Stimulated activated memory B cell treated with anti-CD40 and anti-IgM and Interleukin-4, amounts not matched to agents 10 μg/mL and 1 μg/mL and 100 μg/mL, for 72 hours (primary cell): Measurements from ENCODE around the gene DPP6.
"Not testable (repeated sequence)": the region's sequence is repeated elsewhere in the genome, so short reads cannot be mapped to it uniquely, and the experiment has no call there.

Source experiments
- ATAC-seq: fragments of 150-1000 bp; cut with Tn5 transposase; 2 replicates; pipeline ENCODE4 v1.10.0; 2021
- H3K27ac Mint-ChIP-seq: one replicate; pipeline ENCODE4 v1.8.0; 2022; ENCODE audit warnings: mild to moderate bottlenecking, mixed read lengths
- H3K27me3 Mint-ChIP-seq: one replicate; pipeline ENCODE4 v1.8.0; 2022; ENCODE audit warnings: mixed read lengths
- H3K36me3 Mint-ChIP-seq: one replicate; pipeline ENCODE4 v1.8.0; 2022; ENCODE audit warnings: mixed read lengths
- H3K4me1 Mint-ChIP-seq: one replicate; pipeline ENCODE4 v1.8.0; 2022; ENCODE audit warnings: mixed read lengths
- H3K4me3 Mint-ChIP-seq: one replicate; pipeline ENCODE4 v1.8.0; 2022; ENCODE audit warnings: mild to moderate bottlenecking, moderate library complexity, mixed read lengths
- H3K9me3 Mint-ChIP-seq: one replicate; pipeline ENCODE4 v1.8.0; 2022; ENCODE audit warnings: mixed read lengths

The DPP6 gene

GRCh38 chr7:154054664-154055063 is 2.5 kb downstream of the DPP6 start:
- H3K9me3 Mint-ChIP-seq, H3K4me1 Mint-ChIP-seq, H3K27ac Mint-ChIP-seq, H3K4me3 Mint-ChIP-seq, ATAC-seq, H3K36me3 Mint-ChIP-seq: not testable (repeated sequence)
- peaks cover 18% of the 10 kb centered on the region for H3K27me3 Mint-ChIP-seq

GRCh38 chr7:154055491-154056106 is 3.4 kb downstream of the DPP6 start:
- not testable (repeated sequence) for H3K36me3 Mint-ChIP-seq, H3K27ac Mint-ChIP-seq, ATAC-seq, H3K4me3 Mint-ChIP-seq, H3K4me1 Mint-ChIP-seq, H3K9me3 Mint-ChIP-seq
- peaks cover 18% of the 10 kb centered on the region for H3K27me3 Mint-ChIP-seq

DNA sequence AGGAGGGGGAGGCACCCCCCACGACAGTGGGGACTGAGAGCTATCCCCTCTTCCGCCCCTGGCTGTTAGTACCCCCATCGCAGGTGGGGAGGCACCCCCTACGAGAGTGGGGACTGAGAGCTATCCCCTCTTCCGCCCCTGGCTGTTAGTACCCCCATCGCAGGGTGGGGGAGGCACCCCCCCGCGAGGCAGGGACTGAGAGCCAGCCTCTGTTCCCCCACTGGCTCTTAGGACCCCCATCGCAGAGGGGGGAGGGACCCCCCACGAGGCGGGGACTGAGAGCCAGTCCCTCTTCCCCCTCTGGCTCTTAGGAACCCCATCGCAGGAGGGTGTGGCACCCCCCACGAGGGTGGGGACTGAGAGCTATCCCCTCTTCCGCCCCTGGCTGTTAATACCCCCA is 6.6 kb downstream of the DPP6 start:
- H3K27ac Mint-ChIP-seq, H3K27me3 Mint-ChIP-seq, H3K9me3 Mint-ChIP-seq, H3K4me3 Mint-ChIP-seq, H3K36me3 Mint-ChIP-seq, ATAC-seq, H3K4me1 Mint-ChIP-seq: not testable (repeated sequence)

- not testable (repeated sequence) for H3K9me3 Mint-ChIP-seq, H3K27me3 Mint-ChIP-seq, H3K27ac Mint-ChIP-seq, ATAC-seq, H3K36me3 Mint-ChIP-seq, H3K4me3 Mint-ChIP-seq, H3K4me1 Mint-ChIP-seq
Measured at GRCh38 chr7:154060551-154060950, 8.4 kb downstream of the DPP6 start.

GRCh38 chr7:154071833-154072232 is 19.6 kb downstream of the DPP6 start:
- not testable (repeated sequence) for H3K36me3 Mint-ChIP-seq, H3K4me1 Mint-ChIP-seq, H3K27ac Mint-ChIP-seq, H3K4me3 Mint-ChIP-seq, ATAC-seq, H3K9me3 Mint-ChIP-seq, H3K27me3 Mint-ChIP-seq

GRCh38 chr7:154072395-154073181 is 20.4 kb downstream of the DPP6 start:
- not testable (repeated sequence) for H3K36me3 Mint-ChIP-seq, H3K27ac Mint-ChIP-seq, H3K4me3 Mint-ChIP-seq

DNA sequence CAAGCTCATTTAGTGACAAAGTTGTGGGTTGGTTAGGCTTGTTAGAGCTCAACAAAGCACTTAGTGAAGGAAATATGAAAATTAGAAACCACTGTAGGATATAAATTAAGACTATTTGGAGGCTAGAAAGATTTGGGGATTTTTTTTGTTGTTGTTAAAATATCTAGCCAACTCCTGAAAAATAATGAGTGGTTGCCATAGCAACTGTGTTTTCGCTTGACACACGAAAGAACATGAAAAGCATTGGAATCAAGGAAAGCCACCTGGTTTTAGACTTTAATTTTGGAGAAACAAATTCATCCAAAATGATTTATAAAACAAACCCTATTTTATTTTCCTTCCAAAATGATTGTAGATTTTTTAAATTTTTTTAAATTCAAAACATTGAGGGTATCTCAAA is 26.3 kb downstream of the DPP6 start:
- not testable (repeated sequence) for H3K4me1 Mint-ChIP-seq, H3K9me3 Mint-ChIP-seq, H3K27me3 Mint-ChIP-seq, ATAC-seq, H3K4me3 Mint-ChIP-seq, H3K36me3 Mint-ChIP-seq, H3K27ac Mint-ChIP-seq

More at GRCh38 chr7:154072395-154073181, 20.4 kb downstream of the DPP6 start:
- not testable (repeated sequence) for ATAC-seq, H3K9me3 Mint-ChIP-seq, H3K4me1 Mint-ChIP-seq, H3K27me3 Mint-ChIP-seq

DNA sequence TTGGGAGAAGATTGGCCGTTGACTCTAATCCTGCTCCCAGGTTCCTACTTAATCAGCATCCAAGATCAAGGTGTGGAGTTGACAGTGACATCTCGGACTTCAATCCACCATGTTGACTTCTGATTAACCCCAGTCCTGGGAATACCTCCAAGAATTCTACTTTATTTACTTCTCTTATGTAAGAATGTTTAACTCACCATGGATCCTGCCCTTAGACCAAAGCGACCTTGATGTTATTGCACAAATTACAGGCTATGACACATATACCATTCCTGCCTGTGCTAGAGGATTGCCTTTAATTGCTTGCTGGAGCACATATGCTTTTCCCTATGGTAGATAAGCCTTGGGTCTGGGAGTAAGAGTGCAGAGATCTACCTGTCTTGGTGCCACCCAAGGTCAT is 28.1 kb downstream of the DPP6 start:
- not testable (repeated sequence) for H3K9me3 Mint-ChIP-seq, H3K4me1 Mint-ChIP-seq, H3K27me3 Mint-ChIP-seq, H3K36me3 Mint-ChIP-seq, H3K4me3 Mint-ChIP-seq, H3K27ac Mint-ChIP-seq, ATAC-seq

DNA sequence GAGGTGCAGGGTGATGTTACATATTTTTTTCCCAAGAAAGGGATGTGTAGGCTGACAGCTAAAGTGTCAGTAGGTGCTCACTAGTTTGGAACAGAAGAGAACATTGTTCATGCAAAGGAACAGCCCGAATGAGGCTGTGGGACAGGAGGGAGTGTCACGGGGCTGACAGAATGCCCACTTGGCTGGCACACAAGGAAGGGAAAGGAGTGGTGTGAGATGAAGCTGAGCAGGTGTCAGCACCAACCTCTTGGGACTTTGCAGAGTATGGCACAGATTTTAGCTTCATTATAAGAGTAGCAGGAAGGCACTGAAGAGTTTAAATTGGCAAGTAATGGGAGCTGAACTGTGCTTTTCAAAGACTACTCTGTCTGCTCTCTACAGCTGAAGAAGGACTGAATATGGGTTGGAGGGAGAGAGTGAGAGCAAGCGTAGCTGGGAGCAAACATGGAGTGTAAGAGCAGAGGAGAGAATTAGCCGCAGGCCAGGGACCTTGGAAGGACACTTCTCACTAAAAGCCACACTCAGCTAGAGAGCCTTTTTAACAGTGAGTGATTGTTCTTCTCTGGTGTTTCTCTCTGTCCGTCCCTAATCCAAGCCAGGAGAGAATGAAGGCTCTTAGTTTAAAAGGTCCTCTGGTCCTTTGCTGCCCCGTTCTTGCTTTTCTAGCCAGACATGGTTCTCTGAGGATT is 35.0 kb downstream of the DPP6 start:
- not testable (repeated sequence) for H3K36me3 Mint-ChIP-seq, H3K27me3 Mint-ChIP-seq, ATAC-seq, H3K4me1 Mint-ChIP-seq, H3K27ac Mint-ChIP-seq, H3K4me3 Mint-ChIP-seq, H3K9me3 Mint-ChIP-seq

GRCh38 chr7:154092093-154092492 is 39.9 kb downstream of the DPP6 start:
- not testable (repeated sequence) for ATAC-seq, H3K27me3 Mint-ChIP-seq, H3K4me3 Mint-ChIP-seq, H3K36me3 Mint-ChIP-seq, H3K9me3 Mint-ChIP-seq, H3K4me1 Mint-ChIP-seq, H3K27ac Mint-ChIP-seq

GRCh38 chr7:154095201-154095600 is 43.0 kb downstream of the DPP6 start:
- H3K4me3 Mint-ChIP-seq, ATAC-seq, H3K9me3 Mint-ChIP-seq, H3K27me3 Mint-ChIP-seq, H3K27ac Mint-ChIP-seq, H3K4me1 Mint-ChIP-seq, H3K36me3 Mint-ChIP-seq: not testable (repeated sequence)

- not testable (repeated sequence) for H3K4me3 Mint-ChIP-seq, H3K27me3 Mint-ChIP-seq, H3K4me1 Mint-ChIP-seq, H3K36me3 Mint-ChIP-seq, ATAC-seq, H3K27ac Mint-ChIP-seq
- H3K9me3 Mint-ChIP-seq: peaks cover 12% of the 10 kb centered on the region
Measured at GRCh38 chr7:154105063-154105462, 52.9 kb downstream of the DPP6 start.

- H3K27ac Mint-ChIP-seq, H3K4me1 Mint-ChIP-seq, H3K4me3 Mint-ChIP-seq, H3K27me3 Mint-ChIP-seq, H3K36me3 Mint-ChIP-seq, ATAC-seq, H3K9me3 Mint-ChIP-seq: not testable (repeated sequence)
Measured at GRCh38 chr7:154109615-154110014, 57.4 kb downstream of the DPP6 start.

- H3K4me3 Mint-ChIP-seq, H3K4me1 Mint-ChIP-seq, H3K36me3 Mint-ChIP-seq, ATAC-seq, H3K9me3 Mint-ChIP-seq, H3K27ac Mint-ChIP-seq, H3K27me3 Mint-ChIP-seq: not testable (repeated sequence)
Measured at GRCh38 chr7:154113732-154114351, 61.6 kb downstream of the DPP6 start.

GRCh38 chr7:154117411-154118390 is 65.5 kb downstream of the DPP6 start:
- not testable (repeated sequence) for H3K4me1 Mint-ChIP-seq, H3K4me3 Mint-ChIP-seq, H3K36me3 Mint-ChIP-seq, H3K27me3 Mint-ChIP-seq, ATAC-seq, H3K27ac Mint-ChIP-seq, H3K9me3 Mint-ChIP-seq
